ENCODE measurements around the gene USP36.

USP36 gene

GRCh38 chr17:78836420-78837021, 4.1 kb downstream of the USP36 start:
- TF ChIP-seq CTCF (IDR thresholded peaks at IDR 0.05), result no peak
- Histone ChIP-seq H3K4me3 (no peak overlapping the region), H3K27ac (no peak overlapping the region)
- no peak for DNase-seq (ENCODE audit: low spot score)

- no peak overlapping the region for H3K27ac ChIP-seq
- no peak for DNase-seq (ENCODE audit: low spot score)
- H3K4me3 ChIP-seq, result no peak overlapping the region
- no peak for TF ChIP-seq CTCF (IDR thresholded peaks at IDR 0.05)
These were observed 6.0 kb downstream of the USP36 start for GRCh38 chr17:78834571-78834970.

GRCh38 chr17:78832541-78832810, 8.1 kb downstream of the USP36 start:
- Histone ChIP-seq H3K27ac (no peak overlapping the region), H3K4me3 (no peak overlapping the region)
- no peak for TF ChIP-seq CTCF (IDR thresholded peaks at IDR 0.05)
- DNase-seq (ENCODE audit: low spot score), result no peak

GRCh38 chr17:78831688-78832540, 8.7 kb downstream of the USP36 start:
- DNase-seq (ENCODE audit: low spot score), result no peak
- Histone ChIP-seq H3K27ac (no peak overlapping the region), H3K4me3 (no peak overlapping the region)
- no peak for TF ChIP-seq CTCF (IDR thresholded peaks at IDR 0.05)

- TF ChIP-seq CTCF (IDR thresholded peaks at IDR 0.05), result no peak
- Histone ChIP-seq H3K27ac (no peak overlapping the region), H3K4me3 (no peak overlapping the region)
- no peak for DNase-seq (ENCODE audit: low spot score)
These were observed 11.1 kb downstream of the USP36 start for GRCh38 chr17:78829477-78829876.

- no peak for TF ChIP-seq CTCF (IDR thresholded peaks at IDR 0.05)
- DNase-seq (ENCODE audit: low spot score), result peak; percentile 65
- peak overlapping the region in 1 of 2 donors; percentile 42 for H3K27ac ChIP-seq
- no peak overlapping the region for H3K4me3 ChIP-seq
These were observed 12.0 kb downstream of the USP36 start for GRCh38 chr17:78828470-78829185.

All from coronary artery (tissue), 2 donors.